ENCODE results near the gene BMP5.

Gene BMP5

DNA sequence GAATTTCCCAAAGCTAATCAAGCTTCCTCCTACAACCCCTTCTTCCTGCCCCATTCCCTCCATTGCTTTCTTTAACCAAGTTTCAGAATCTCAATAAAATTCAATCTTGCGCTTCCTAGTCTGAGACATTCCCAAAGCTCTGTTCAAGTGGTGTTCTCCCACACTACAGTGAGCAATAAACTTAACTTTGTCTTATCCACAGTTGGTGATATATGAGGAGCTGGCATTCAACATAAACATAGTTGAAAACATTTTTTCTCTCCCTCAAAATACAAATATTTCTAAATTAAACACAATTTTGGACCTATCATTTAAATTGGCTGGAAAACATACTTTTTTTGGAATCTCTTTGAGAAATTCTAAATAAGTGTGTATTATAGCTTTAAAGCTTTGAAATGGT, 166.7 kb downstream of the BMP5 start:
- DNase-seq (ENCODE audit: low spot score), result no peak

DNA sequence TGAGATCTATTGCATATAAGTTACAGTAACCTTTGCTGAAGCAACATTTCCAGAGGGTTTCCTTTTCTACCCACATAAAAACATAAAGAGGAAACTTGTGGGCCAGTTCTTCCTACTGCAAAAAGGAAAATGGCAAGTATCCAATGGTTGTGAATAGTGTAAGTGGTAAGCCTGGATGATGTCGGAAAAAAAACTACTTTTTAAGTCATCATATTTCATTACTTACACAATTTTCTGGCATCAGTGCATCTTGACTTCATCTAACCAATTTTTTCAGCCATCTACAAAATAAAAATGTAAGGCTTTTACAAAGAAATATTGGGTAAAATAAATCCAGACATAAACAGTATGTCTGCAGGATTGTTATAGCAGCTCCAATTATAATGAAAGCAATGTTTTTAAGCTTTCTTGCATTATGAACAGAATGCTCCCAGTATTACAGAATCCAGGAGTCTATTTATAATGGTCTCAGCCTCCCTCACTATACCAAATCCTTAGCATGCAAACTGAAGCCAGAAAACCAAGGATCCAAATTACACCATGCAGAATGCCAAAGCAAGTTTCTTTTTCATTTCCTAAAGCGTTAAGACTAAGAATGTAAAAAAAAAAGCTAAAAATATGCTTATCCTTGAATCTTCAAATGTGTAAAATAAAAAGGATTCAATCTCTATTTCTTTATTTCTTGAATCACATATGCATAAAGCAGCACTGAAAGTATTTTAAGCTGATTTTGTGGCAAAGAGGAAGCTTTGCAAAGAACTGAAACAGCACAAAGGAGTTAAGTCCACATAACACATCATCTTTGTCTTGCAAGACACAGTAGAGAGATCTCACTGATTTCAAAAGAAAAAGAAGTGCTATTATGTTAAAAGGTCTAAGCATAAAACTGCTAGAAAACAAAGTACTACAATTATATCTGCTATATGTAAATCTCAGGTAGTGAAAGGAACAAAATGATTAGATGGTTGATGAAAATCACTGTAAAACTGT, 169.6 kb downstream of the BMP5 start:
- DNase-seq (ENCODE audit: low spot score), result no peak

DNA sequence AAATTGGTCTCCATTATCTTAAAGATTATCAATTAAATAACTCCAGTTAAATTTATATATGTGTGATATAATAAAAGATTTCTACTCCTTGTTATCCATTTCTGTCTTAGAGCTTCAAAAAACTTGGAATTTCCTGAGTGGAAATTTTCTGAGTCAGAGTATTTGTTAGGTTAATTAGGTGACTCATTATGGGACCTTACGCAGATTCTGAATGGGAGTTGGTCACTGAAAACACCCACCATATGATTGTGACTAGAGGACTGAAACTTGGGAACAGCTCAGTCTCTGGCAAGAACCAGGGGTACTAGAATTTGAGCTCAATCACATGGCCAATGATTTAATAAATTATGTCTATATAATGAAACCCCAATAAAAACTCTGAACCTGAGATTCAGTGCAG, 171.0 kb downstream of the BMP5 start:
- no peak for DNase-seq (ENCODE audit: low spot score)

All from left forelimb (tissue), 1 donor.